GM12878 (cell line): Measurements from ENCODE around the gene PRICKLE3. TPM values are rescaled to one million over a fixed set of nuclear protein-coding genes. Genes with fewer than 3 reads are reported as not detected.

Experiments
- ATF2 ChIP-seq: IDR thresholded peaks from 2 replicates; pipeline ENCODE4 v1.6.1; 2012; ENCODE audit warnings: low read length, inconsistent platforms
- ATF7 ChIP-seq: fragments of 450-650 bp; IDR thresholded peaks from 2 replicates; pipeline ENCODE4 v1.6.1; 2016; ENCODE audit warnings: low read depth, mild to moderate bottlenecking
- CBFB ChIP-seq: IDR thresholded peaks from 2 replicates; pipeline ENCODE4 v1.6.1; 2016; ENCODE audit warnings: antibody characterized with exemption, low read depth
- E4F1 ChIP-seq: fragments of 450-650 bp; IDR thresholded peaks from 2 replicates; pipeline ENCODE4 v1.6.1; 2018; ENCODE audit warnings: borderline replicate concordance, mild to moderate bottlenecking; ENCODE audit not compliant: partially characterized antibody
- EED ChIP-seq: sonication (generic); IDR thresholded peaks from 2 replicates; pipeline ENCODE4 v1.6.1; 2016; ENCODE audit warnings: antibody characterized with exemption, low read depth
- EZH2 ChIP-seq: IDR thresholded peaks from 2 replicates; pipeline ENCODE4 v1.6.1; 2012; ENCODE audit warnings: low read depth, mild to moderate bottlenecking, control low read depth, inconsistent platforms, low read length, borderline replicate concordance; ENCODE audit not compliant: control insufficient read depth
- GABPA ChIP-seq: IDR thresholded peaks from 2 replicates; pipeline ENCODE4 v1.6.1; 2014; ENCODE audit warnings: antibody characterized with exemption, low read depth, mild to moderate bottlenecking, inconsistent platforms
- HDGF ChIP-seq: fragments of 450-650 bp; IDR thresholded peaks from 2 replicates; pipeline ENCODE4 v1.6.1; 2016; ENCODE audit warnings: antibody characterized with exemption
- JUNB ChIP-seq: IDR thresholded peaks from 2 replicates; pipeline ENCODE4 v1.6.1; 2016; ENCODE audit warnings: antibody characterized with exemption, mild to moderate bottlenecking
- JUND ChIP-seq: IDR thresholded peaks from 2 replicates; pipeline ENCODE4 v1.6.1; 2012; ENCODE audit warnings: low read depth, mild to moderate bottlenecking, low read length, improper control_type of control experiment, moderate library complexity
- LARP7 ChIP-seq: fragments of 450-650 bp; IDR thresholded peaks from 2 replicates; pipeline ENCODE4 v1.6.1; 2017; ENCODE audit warnings: mild to moderate bottlenecking
- MAX ChIP-seq: IDR thresholded peaks from 2 replicates; pipeline ENCODE4 v1.6.1; 2012; ENCODE audit warnings: low read depth, low read length, improper control_type of control experiment
- NFYA ChIP-seq: IDR thresholded peaks from 2 replicates; pipeline ENCODE4 v1.6.1; 2011; ENCODE audit warnings: low read depth, mild to moderate bottlenecking, low read length, improper control_type of control experiment, borderline replicate concordance
- PKNOX1 ChIP-seq: fragments of 450-650 bp; IDR thresholded peaks from 2 replicates; pipeline ENCODE4 v1.6.1; 2016; ENCODE audit warnings: mild to moderate bottlenecking
- POLR2A ChIP-seq: IDR thresholded peaks from 2 replicates; pipeline ENCODE4 v1.6.1; 2011; ENCODE audit warnings: low read depth, mild to moderate bottlenecking, low read length
- POU2F2 ChIP-seq: IDR thresholded peaks from 3 replicates; pipeline ENCODE4 v1.6.1; 2011; ENCODE audit warnings: low read depth, mild to moderate bottlenecking, low read length, borderline replicate concordance
- RB1 ChIP-seq: fragments of 450-650 bp; formaldehyde crosslinking; IDR thresholded peaks from 2 replicates; pipeline ENCODE4 v1.6.1; 2017; ENCODE audit warnings: mild to moderate bottlenecking, borderline replicate concordance
- SIN3A ChIP-seq: IDR thresholded peaks from 2 replicates; pipeline ENCODE4 v1.6.1; 2012; ENCODE audit warnings: low read depth, low read length, improper control_type of control experiment
- SUZ12 ChIP-seq: fragments of 200-600 bp; sonication (generic); IDR thresholded peaks from one replicate; pipeline ENCODE4 v1.6.1; 2018; ENCODE audit warnings: antibody characterized with exemption, mild to moderate bottlenecking; ENCODE audit not compliant: unreplicated experiment
- TBL1XR1 ChIP-seq: IDR thresholded peaks from 2 replicates; pipeline ENCODE4 v1.6.1; 2012; ENCODE audit warnings: low read depth, low read length, improper control_type of control experiment
- WRNIP1 ChIP-seq: IDR thresholded peaks from 2 replicates; pipeline ENCODE4 v1.6.1; 2011; ENCODE audit warnings: low read depth, low read length, improper control_type of control experiment, borderline replicate concordance
- ZBTB11 ChIP-seq: fragments of 450-650 bp; formaldehyde crosslinking; IDR thresholded peaks from 2 replicates; pipeline ENCODE4 v1.5.0; 2022; ENCODE audit warnings: mild to moderate bottlenecking, missing genetic modification characterization
- ZNF207 ChIP-seq: fragments of 450-650 bp; IDR thresholded peaks from 2 replicates; pipeline ENCODE4 v1.6.1; 2014; ENCODE audit warnings: antibody characterized with exemption, mild to moderate bottlenecking, borderline replicate concordance
- polyA plus RNA-seq, 11 experiments: library from polyadenylated mRNA; depleted of rRNA in 4 of 11; unstranded in 6 of 11; stranded (reverse) in 5 of 11; fragments of >200 nt; fragmentation: Nextera tagmentation in 4 of 11; fragmentation: Illumina TruSeq in 1 of 11; extraction: Ambion mirVana in 4 of 11; extraction: Trizol in 1 of 11; gene quantifications; 1 replicate in 1 of 11; 2 replicates in 10 of 11; pipeline versions ENCODE4 v1.2.1 to v1.2.3, GENCODE V29; 2011 to 2016; ENCODE audit warnings: inconsistent platforms in 2 of 11, missing spikeins in 2 of 11, low read depth in 1 of 11
- total RNA-seq, 4 experiments: library from RNA; depleted of rRNA in 3 of 4; stranded (reverse); fragments of >200 nt in 3 of 4; fragmentation: Illumina TruSeq in 1 of 4; extraction: Trizol in 1 of 4; gene quantifications; 2 replicates each; pipeline versions ENCODE4 v1.2.1 to v1.2.3, GENCODE V29; 2013 to 2021

The PRICKLE3 gene
- total and polyA plus RNA-seq, 10 of the 15 experiments (the other 5 are each of a cell fraction or from before 2014, with no cell fraction given), result 0.69 to 17.4 (median 7.6) TPM

- TF ChIP-seq ZNF207, result no peak
- no peak for TF ChIP-seq JUNB
- TF ChIP-seq POU2F2, result no peak
- TF ChIP-seq LARP7, result no peak
- TF ChIP-seq HDGF, result peak; percentile 87
- peak; percentile 100 for TF ChIP-seq PKNOX1
- peak; percentile 86 for TF ChIP-seq POLR2A
- no peak for TF ChIP-seq JUND
- TF ChIP-seq SUZ12, result no peak
- no peak for TF ChIP-seq EZH2
- TF ChIP-seq TBL1XR1, result no peak
- TF ChIP-seq CBFB, result no peak
- TF ChIP-seq ATF2, result no peak
- peak; percentile 84 for TF ChIP-seq GABPA
- no peak for TF ChIP-seq ZBTB11 (CRISPR knock-in tag)
- TF ChIP-seq WRNIP1, result no peak
- peak; percentile 86 for TF ChIP-seq E4F1
- TF ChIP-seq ATF7, result peak; percentile 74
- TF ChIP-seq RB1, result no peak
- TF ChIP-seq NFYA, result no peak
- TF ChIP-seq MAX, result no peak
- peak; percentile 85; the same call in 1 of the 2 replicates for TF ChIP-seq SIN3A
- TF ChIP-seq EED, result peak; percentile 68
Measured at GRCh38 chrX:49190821-49191573, 4.8 kb upstream of the PRICKLE3 start (continued).
